DND-41 (cell line): ENCODE data around the gene ZNRF2.

ENCODE experiments used
- CTCF ChIP-seq: IDR thresholded peaks from 2 replicates; pipeline ENCODE4 v1.5.1; 2012; ENCODE audit warnings: borderline replicate concordance, low read length, moderate library complexity, mild to moderate bottlenecking; ENCODE audit not compliant: poor library complexity, severe bottlenecking; ENCODE audit errors: extremely low read depth
- EZH2 ChIP-seq: IDR thresholded peaks from 3 replicates; pipeline ENCODE4 v1.6.1; 2012; ENCODE audit warnings: borderline replicate concordance, low read depth, mild to moderate bottlenecking, moderate library complexity, low read length, inconsistent platforms; ENCODE audit not compliant: severe bottlenecking

DNA sequence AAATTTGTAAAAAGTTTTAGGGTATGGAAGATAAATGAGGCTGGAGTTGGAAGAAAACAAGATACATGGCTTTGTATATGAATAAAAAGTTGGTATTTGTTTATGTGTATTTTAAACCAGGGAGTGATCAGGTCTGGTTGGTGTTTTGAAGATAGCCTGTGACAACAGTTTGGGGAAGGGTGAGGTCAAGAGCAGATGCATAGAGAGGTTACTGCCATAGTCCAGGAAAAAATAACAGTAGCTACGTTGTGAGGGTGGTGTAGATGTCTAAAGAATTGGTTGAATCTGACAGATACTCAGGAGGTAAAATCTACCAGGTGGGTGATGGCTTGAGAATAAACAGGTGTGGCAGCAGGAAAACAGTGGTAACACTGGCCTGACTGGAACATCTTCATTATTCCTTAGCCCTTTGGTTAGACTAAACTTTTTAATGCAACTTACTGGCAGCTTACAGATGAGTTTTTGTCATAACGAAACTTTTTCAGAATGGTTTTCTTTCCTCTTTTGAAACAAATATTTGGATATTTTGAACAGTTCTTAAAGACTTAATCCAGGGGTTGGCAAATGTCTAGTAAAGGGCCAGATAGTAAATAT, 25.5 kb downstream of the ZNRF2 start:
- TF ChIP-seq CTCF (no peak), EZH2 (no peak)
